Choroid plexus epithelial cell (primary cell): ENCODE data around the gene CDCA4.

Experiments used
- DNase-seq: peaks from one replicate; pipeline ENCODE4 v3.0.0-alpha.2; 2010; ENCODE audit warnings: low read depth
- H3K4me3 ChIP-seq: 2 replicates; pipeline ENCODE4 v1.5.1; 2011; ENCODE audit warnings: low read depth, mild to moderate bottlenecking, control low read depth, low read length, moderate library complexity
- CTCF ChIP-seq: conservative IDR thresholded peaks from 2 replicates; pipeline ENCODE4 v1.5.1; 2011; ENCODE audit warnings: low read depth, mild to moderate bottlenecking, control low read depth, inconsistent platforms, low read length, moderate library complexity

Gene CDCA4

GRCh38 chr14:104991896-104992230 is 29.0 kb downstream of the CDCA4 start:
- no peak for TF ChIP-seq CTCF
- DNase-seq = no peak
- no peak overlapping the region for H3K4me3 ChIP-seq

GRCh38 chr14:104989951-104990303 is 31.0 kb downstream of the CDCA4 start:
- no peak for DNase-seq
- H3K4me3 ChIP-seq = no peak overlapping the region
- no peak for TF ChIP-seq CTCF

GRCh38 chr14:104989236-104989950 is 31.5 kb downstream of the CDCA4 start:
- no peak overlapping the region for H3K4me3 ChIP-seq
- no peak for TF ChIP-seq CTCF
- DNase-seq = no peak

GRCh38 chr14:104986487-104987164 is 34.3 kb downstream of the CDCA4 start:
- no peak for TF ChIP-seq CTCF
- H3K4me3 ChIP-seq = peak overlapping the region; percentile 83
- DNase-seq = no peak

GRCh38 chr14:104985675-104986486 is 35.0 kb downstream of the CDCA4 start, which contains the start of gene CLBA1:
Gene CLBA1, plus strand, starts transcription at chr14:104985788. Its CDS starts 644 bp downstream, at chr14:104986432.
- no peak for TF ChIP-seq CTCF
- DNase-seq = peak; percentile 91
- peak within 1 kb of the TSS; percentile 83 for H3K4me3 ChIP-seq

- TF ChIP-seq CTCF = no peak
- DNase-seq = no peak
- no peak overlapping the region for H3K4me3 ChIP-seq
Observed at GRCh38 chr14:104984056-104984894, 36.6 kb downstream of the CDCA4 start.
